RWPE1 (cell line): Measurements from ENCODE around the gene FERD3L.

Experiments used
- CTCF ChIA-PET: fragments of 350-600 bp; sonication (Branson Sonifier 250); formaldehyde crosslinking; extraction: SDS; loops from one replicate; lab custom pipeline; 2021; lab: Yijun Ruan, JAX
- POLR2A ChIA-PET: fragments of 400-600 bp; formaldehyde crosslinking; extraction: SDS; loops from one replicate; lab custom pipeline; 2020; ENCODE audit warnings: antibody characterized with exemption; ENCODE audit not compliant: low non-redundant PET; lab: Yijun Ruan, JAX
- DNase-seq: peaks from one replicate; pipeline ENCODE4 v3.0.0; 2012; ENCODE audit warnings: low spot score
- H3K27ac ChIP-seq: fragments of 450-650 bp; 2 replicates; pipeline ENCODE4 v1.5.1; 2017
- CTCF ChIP-seq: fragments of 450-650 bp; conservative IDR thresholded peaks from 2 replicates; pipeline ENCODE4 v1.5.1; 2017; ENCODE audit warnings: low read depth, mild to moderate bottlenecking

FERD3L gene

GRCh38 chr7:19146699-19147098 is 1.5 kb upstream of the FERD3L start:
- DNase-seq, result peak; percentile 55
- POLR2A ChIA-PET, result no interaction called here
- no peak overlapping the region for H3K27ac ChIP-seq
- TF ChIP-seq CTCF, result no peak
- CTCF ChIA-PET, result interaction anchor here (0.6 kb wide), 1 partner anchor 1147 kb away, joined by 3 read pairs; no protein-coding TSS in a partner anchor

- POLR2A ChIA-PET, result no interaction called here
- no peak overlapping the region for H3K27ac ChIP-seq
- no peak for DNase-seq
- CTCF ChIA-PET, result interaction anchor here (0.7 kb wide), 1 partner anchor 261 kb away, joined by 4 read pairs; no protein-coding TSS in a partner anchor
- no peak for TF ChIP-seq CTCF
These were observed 354 bp upstream of the FERD3L start for GRCh38 chr7:19145434-19146115.

GRCh38 chr7:19143881-19144574 is 1.2 kb downstream of the FERD3L start:
- TF ChIP-seq CTCF, result no peak
- no peak overlapping the region for H3K27ac ChIP-seq
- ChIA-PET POLR2A (no interaction called here), CTCF (no interaction called here)
- no peak for DNase-seq

GRCh38 chr7:19139706-19140327 is 5.4 kb downstream of the FERD3L start:
- ChIA-PET CTCF (interaction anchor here (0.5 to 1.2 kb wide), 2 partner anchors 18 to 600 kb away, joined by 3 to 8 read pairs; no protein-coding TSS in a partner anchor), POLR2A (no interaction called here)
- TF ChIP-seq CTCF, result no peak
- no peak for DNase-seq
- no peak overlapping the region for H3K27ac ChIP-seq

- ChIA-PET CTCF (interaction anchor here (0.6 kb wide), 1 partner anchor 524 kb away, joined by 3 read pairs; no protein-coding TSS in a partner anchor), POLR2A (no interaction called here)
- H3K27ac ChIP-seq, result no peak overlapping the region
- no peak for DNase-seq
- no peak for TF ChIP-seq CTCF
These were observed 11.3 kb downstream of the FERD3L start for GRCh38 chr7:19133886-19134285.

GRCh38 chr7:19133390-19133789 is 11.8 kb downstream of the FERD3L start:
- CTCF ChIA-PET, result no interaction called here
- no peak for TF ChIP-seq CTCF
- no peak for DNase-seq
- no peak overlapping the region for H3K27ac ChIP-seq
- POLR2A ChIA-PET, result no interaction called here
